ENCODE measurements around the gene RYR2.

The RYR2 gene

DNA sequence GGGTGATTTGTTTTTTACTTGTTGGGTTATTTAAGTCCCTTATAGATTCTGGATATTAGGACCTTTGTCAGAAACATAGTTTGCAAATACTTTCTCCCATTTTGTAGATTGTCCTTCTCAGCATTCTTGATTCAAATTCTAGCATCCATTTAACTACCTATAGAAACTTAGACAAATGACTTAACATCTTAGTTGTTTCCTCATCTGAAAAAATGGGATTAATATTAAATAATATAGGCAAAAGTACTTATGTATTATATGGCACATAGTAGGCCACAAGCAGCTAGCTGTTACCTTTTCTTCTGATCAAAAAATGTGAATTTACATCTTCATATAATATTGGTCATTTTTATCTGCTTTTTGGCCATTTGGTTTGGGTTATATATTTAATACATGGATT is 541.3 kb downstream of the RYR2 start:
- H3K4me2 ChIP-seq (ENCODE audit: low read length), result no peak overlapping the region
- no peaks in the 10 kb centered on the region for H3K79me2 ChIP-seq (ENCODE audit: insufficient read depth, low read length)
- H3K4me3 ChIP-seq (ENCODE audit: low read depth, low read length, poor library complexity, severe bottlenecking), result no peak overlapping the region
- H3K9ac ChIP-seq (ENCODE audit: low read length), result no peak overlapping the region
- no peaks in the 10 kb centered on the region for H3K27me3 ChIP-seq (ENCODE audit: insufficient read depth, low read length)
- H3K9me3 ChIP-seq (ENCODE audit: low read length), result no peaks in the 10 kb centered on the region
- H3K4me1 ChIP-seq (ENCODE audit: insufficient read depth, low read length, severe bottlenecking), result no peaks in the 10 kb centered on the region
- H3F3A ChIP-seq (ENCODE audit: insufficient read depth, low read length), result no peaks in the 10 kb centered on the region
- no peak overlapping the region for H2AFZ ChIP-seq (ENCODE audit: low read length)
- H3K27ac ChIP-seq (ENCODE audit: low read depth, low read length, poor library complexity, severe bottlenecking), result no peak overlapping the region
- H3K36me3 ChIP-seq (ENCODE audit: insufficient read depth, low read length), result no peaks in the 10 kb centered on the region
- H3K9me2 ChIP-seq (ENCODE audit: low read depth, low read length), result no peaks in the 10 kb centered on the region
- TF ChIP-seq EZH2 (IDR thresholded peaks at IDR 0.05; ENCODE audit: borderline replicate concordance, low read length), result no peak
- TF ChIP-seq, protein P1, sequence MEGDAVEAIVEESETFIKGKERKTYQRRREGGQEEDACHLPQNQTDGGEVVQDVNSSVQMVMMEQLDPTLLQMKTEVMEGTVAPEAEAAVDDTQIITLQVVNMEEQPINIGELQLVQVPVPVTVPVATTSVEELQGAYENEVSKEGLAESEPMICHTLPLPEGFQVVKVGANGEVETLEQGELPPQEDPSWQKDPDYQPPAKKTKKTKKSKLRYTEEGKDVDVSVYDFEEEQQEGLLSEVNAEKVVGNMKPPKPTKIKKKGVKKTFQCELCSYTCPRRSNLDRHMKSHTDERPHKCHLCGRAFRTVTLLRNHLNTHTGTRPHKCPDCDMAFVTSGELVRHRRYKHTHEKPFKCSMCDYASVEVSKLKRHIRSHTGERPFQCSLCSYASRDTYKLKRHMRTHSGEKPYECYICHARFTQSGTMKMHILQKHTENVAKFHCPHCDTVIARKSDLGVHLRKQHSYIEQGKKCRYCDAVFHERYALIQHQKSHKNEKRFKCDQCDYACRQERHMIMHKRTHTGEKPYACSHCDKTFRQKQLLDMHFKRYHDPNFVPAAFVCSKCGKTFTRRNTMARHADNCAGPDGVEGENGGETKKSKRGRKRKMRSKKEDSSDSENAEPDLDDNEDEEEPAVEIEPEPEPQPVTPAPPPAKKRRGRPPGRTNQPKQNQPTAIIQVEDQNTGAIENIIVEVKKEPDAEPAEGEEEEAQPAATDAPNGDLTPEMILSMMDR (IDR thresholded peaks at IDR 0.05; ENCODE audit: low read length), result no peak
- H4K20me1 ChIP-seq (ENCODE audit: insufficient read depth, low read length), result no peaks in the 10 kb centered on the region

DNA sequence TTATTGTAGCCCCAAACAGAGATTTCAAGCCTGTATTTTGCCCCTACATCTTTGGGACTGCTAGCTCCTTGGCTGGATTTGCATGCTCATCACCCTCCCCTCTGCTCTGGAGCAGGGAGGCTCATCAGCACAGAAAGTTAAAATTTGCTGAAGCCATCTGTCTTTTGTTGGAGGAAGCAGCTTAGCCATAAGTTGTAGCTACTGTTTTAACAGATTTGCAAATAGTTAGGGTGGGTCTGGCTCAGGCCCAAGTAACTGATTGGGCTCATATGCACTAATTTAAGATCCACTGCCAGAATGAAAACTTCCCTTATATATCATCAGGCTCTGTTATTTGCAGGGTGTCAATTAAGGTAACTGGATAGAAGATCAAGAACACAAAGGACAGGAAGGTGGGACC is 541.8 kb downstream of the RYR2 start:
- TF ChIP-seq, protein P1 (IDR thresholded peaks at IDR 0.05; ENCODE audit: low read length), result no peak
- no peak for TF ChIP-seq EZH2 (IDR thresholded peaks at IDR 0.05; ENCODE audit: borderline replicate concordance, low read length)
- Histone ChIP-seq H3K36me3 (ENCODE audit: insufficient read depth, low read length) (no peaks in the 10 kb centered on the region), H3K9ac (ENCODE audit: low read length) (no peak overlapping the region), H3K27ac (ENCODE audit: low read depth, low read length, poor library complexity, severe bottlenecking) (no peak overlapping the region), H4K20me1 (ENCODE audit: insufficient read depth, low read length) (no peaks in the 10 kb centered on the region), H3K9me3 (ENCODE audit: low read length) (no peaks in the 10 kb centered on the region), H3K4me2 (ENCODE audit: low read length) (no peak overlapping the region), H3K79me2 (ENCODE audit: insufficient read depth, low read length) (no peaks in the 10 kb centered on the region), H3K27me3 (ENCODE audit: insufficient read depth, low read length) (no peaks in the 10 kb centered on the region), H3K9me2 (ENCODE audit: low read depth, low read length) (no peaks in the 10 kb centered on the region), H2AFZ (ENCODE audit: low read length) (no peak overlapping the region), H3K4me1 (ENCODE audit: insufficient read depth, low read length, severe bottlenecking) (no peaks in the 10 kb centered on the region), H3K4me3 (ENCODE audit: low read depth, low read length, poor library complexity, severe bottlenecking) (no peak overlapping the region), H3F3A (ENCODE audit: insufficient read depth, low read length) (no peaks in the 10 kb centered on the region)

DNA sequence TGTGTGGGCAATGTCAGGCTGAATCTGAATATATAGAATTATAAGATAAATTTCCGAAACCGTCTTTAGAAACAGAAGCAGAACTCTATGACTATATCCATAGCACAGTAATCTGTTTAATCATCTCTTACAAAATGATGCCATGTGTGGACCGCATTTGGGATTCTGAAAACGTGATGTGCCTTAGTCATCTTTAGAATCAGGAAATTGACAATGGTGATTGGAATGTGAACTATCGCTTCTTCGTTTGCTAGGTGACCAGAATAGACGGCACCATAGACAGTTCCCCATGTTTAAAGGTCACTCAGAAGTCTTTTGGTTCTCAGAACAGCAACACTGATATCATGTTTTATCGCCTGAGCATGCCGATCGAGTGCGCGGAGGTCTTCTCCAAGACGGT is 548.4 kb downstream of the RYR2 start:
- H3F3A ChIP-seq (ENCODE audit: insufficient read depth, low read length), result no peaks in the 10 kb centered on the region
- no peak overlapping the region for H3K27ac ChIP-seq (ENCODE audit: low read depth, low read length, poor library complexity, severe bottlenecking)

More for the DNA sequence above, 548.4 kb downstream of the RYR2 start:
- H3K27me3 ChIP-seq (ENCODE audit: insufficient read depth, low read length), result no peaks in the 10 kb centered on the region
- H3K9me2 ChIP-seq (ENCODE audit: low read depth, low read length), result no peaks in the 10 kb centered on the region
- H3K9ac ChIP-seq (ENCODE audit: low read length), result no peak overlapping the region
- no peak overlapping the region for H3K4me2 ChIP-seq (ENCODE audit: low read length)
- no peak for TF ChIP-seq EZH2 (IDR thresholded peaks at IDR 0.05; ENCODE audit: borderline replicate concordance, low read length)
- TF ChIP-seq, protein P1 (IDR thresholded peaks at IDR 0.05; ENCODE audit: low read length), result no peak
- H3K9me3 ChIP-seq (ENCODE audit: low read length), result no peaks in the 10 kb centered on the region
- H3K4me1 ChIP-seq (ENCODE audit: insufficient read depth, low read length, severe bottlenecking), result no peaks in the 10 kb centered on the region
- no peak overlapping the region for H3K4me3 ChIP-seq (ENCODE audit: low read depth, low read length, poor library complexity, severe bottlenecking)
- no peaks in the 10 kb centered on the region for H3K79me2 ChIP-seq (ENCODE audit: insufficient read depth, low read length)
- no peak overlapping the region for H2AFZ ChIP-seq (ENCODE audit: low read length)
- no peaks in the 10 kb centered on the region for H4K20me1 ChIP-seq (ENCODE audit: insufficient read depth, low read length)
- H3K36me3 ChIP-seq (ENCODE audit: insufficient read depth, low read length), result no peaks in the 10 kb centered on the region
